ENCODE measurements around the gene GNA15.
"Not testable (repeated sequence)": the region's sequence is repeated elsewhere in the genome, so short reads cannot be mapped to it uniquely, and the experiment has no call there.

Gene GNA15

GRCh38 chr19:3135961-3136683 lies at the start of gene GNA15:
Gene GNA15 (plus strand): TSS chr19:3136033. CDS start chr19:3136451, 418 bp downstream.
- no peak for DNase-seq

DNA sequence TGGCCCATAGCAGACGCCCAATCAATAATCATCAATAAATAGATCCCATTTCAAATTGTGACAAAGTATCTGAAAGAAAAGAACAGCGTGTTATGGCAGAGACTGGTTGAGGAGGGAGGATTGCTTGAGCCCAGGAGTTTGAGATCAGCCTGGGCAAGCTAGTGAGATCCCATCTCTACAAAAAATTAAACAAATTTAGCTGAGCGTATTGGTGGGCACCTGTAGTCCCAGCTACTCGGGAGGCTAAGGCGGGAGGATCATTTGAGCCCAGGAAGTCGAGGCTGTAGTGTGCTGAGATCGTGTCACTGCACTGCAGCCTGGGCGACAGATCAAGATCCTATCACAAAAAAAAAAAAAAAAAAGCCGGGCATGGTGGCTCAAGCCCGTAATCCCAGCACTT lies 48.1 kb upstream of the GNA15 start:
- DNase-seq: no peak

- DNase-seq: not testable (repeated sequence)
Observed at GRCh38 chr19:3089299-3089855, 46.5 kb upstream of the GNA15 start.

GRCh38 chr19:3094601-3095440 lies 41.0 kb upstream of the GNA15 start:
- DNase-seq: no peak

DNA sequence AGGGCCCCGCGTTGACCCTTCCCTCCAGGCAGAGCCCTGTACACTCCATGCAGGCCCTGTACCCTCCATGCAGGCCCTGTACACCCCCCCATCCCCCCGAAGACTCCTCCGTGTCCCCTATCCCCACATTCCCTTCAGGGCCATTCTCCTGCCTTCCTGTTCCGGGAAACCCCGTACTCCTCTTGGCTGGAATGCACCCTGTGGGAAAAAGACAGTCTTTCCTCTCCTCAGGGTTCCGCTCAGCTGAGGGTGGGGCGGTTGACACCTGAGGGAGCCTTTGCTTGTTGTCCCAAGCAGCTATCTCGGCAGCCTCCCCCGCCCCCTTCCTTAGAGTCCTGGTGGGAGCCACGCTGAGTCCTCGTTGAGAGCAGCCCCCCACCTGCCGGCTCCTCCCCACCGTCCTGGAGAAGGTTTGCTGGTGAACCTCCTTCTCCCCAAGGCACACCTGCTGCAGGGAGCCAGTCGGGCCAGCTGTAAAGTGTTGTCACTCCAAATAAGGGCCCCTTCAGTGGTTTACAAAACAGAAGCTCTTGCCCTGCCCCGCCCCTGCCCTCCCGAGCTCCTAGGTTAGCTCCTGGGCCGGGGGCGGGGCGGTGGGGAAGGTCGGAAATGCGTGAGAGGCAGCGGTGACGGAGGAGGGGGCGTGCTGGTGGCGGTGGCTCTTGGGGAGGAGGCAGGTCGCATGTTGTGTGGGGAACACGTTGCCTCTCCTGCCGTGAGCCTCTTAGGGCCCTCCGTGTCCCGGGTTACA lies 40.2 kb upstream of the GNA15 start:
- DNase-seq: no peak

- DNase-seq: no peak
Observed at GRCh38 chr19:3096267-3096901, 39.4 kb upstream of the GNA15 start.

- no peak for DNase-seq
Observed at GRCh38 chr19:3096902-3097326, 38.9 kb upstream of the GNA15 start.

DNA sequence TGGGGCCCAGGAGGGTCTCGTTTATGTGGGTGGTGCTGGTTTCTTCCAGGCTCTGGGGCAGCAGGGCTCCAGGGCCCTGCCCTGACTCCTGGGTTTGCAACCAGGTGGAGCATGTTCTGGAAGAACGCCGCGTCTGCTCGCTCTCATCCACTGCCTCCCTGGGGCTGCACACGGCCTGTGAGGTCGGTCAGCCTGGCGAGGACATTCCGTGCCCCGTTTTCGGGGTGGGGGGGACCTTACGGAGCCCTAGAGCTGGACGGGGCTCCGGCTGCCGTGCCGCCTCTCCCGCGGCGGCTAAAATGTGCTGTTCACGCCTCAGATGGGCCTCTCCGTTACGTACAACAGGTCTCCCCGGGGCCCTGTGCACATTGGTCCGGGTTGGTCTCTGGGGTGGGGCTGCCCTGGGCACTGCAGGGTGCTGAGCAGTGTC lies 38.4 kb upstream of the GNA15 start:
- no peak for DNase-seq

DNA sequence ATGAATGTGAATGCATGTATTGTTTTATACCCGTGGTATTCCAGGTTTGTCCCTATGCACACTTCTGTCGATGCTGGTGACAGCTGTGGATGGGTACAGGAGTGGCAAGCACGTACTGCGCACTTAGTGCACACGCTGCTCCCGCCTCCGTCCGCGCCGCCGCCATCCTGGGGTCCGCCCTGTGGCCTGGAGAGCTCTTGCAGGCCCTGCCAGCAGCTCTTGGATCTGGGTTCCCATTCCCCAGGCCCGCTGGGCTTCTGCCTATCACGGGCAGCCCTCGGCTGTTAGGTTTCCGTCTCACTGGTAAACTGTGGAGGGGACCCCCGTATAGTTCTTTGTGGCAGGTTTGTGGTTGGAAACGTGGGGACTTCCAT lies 37.7 kb upstream of the GNA15 start:
- DNase-seq: no peak

GRCh38 chr19:3098515-3099346 lies 37.1 kb upstream of the GNA15 start:
- no peak for DNase-seq

DNA sequence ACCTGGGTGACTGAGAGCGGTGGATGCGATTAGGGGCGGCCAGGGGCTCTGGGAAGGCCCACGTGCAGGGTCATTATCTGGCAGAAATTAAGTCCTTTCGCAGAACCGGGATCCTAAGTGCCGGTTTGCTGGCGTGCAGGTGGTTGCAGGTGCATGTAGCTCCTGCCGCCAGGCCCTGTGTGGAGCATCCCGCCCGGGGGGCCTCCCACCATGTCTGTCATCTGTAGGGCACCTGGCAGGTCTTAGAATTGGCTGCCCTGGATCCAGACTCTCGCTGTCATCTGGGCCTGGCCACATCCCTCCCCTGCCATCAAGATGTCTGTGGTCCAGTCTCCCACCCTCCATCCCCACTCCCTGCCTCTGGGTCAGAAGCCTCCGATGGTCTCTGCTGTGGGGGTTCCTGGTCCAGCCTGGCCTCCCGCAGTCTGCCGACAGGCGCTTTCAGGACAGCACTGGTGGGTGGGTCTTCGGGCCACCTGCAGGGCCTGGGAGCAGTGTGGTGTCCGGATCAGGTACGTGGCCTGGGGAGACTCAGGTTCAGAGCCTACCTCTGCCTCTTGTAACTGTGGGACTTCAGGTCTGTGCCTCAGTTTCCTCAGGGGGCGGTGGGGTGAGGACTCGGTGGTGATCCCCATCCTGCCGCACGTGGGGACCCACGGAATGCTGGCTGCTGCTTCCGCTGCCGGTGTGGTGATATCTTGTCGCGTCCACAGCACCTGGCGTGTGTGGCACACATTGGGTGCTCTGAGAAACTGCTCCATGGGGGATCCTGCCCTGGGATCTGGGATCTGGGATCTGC lies 36.3 kb upstream of the GNA15 start:
- no peak for DNase-seq

DNA sequence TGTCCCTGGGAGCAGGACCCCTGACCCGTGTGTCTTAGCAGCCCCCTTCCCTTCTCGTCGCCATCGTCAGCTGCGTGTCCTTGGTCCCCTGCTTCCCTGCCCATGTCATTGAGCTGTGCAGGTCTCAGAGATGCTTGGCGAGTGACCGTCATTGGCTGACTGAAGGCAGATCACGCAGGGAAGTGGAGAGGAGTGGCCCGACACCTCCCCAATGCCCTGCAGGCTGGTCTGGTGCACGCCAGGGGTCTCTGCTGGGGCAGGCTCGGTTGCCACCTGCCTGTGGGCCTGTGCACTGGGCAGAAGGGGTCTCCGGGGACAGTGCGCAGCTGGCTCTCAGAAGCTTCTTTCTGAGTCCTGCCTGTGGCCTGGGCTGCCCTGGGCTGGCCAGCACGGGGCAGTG lies 35.5 kb upstream of the GNA15 start:
- DNase-seq: no peak

- DNase-seq: no peak
Observed at GRCh38 chr19:3100747-3101730, 34.8 kb upstream of the GNA15 start.

- no peak for DNase-seq
Observed at GRCh38 chr19:3102239-3103140, 33.3 kb upstream of the GNA15 start.

DNA sequence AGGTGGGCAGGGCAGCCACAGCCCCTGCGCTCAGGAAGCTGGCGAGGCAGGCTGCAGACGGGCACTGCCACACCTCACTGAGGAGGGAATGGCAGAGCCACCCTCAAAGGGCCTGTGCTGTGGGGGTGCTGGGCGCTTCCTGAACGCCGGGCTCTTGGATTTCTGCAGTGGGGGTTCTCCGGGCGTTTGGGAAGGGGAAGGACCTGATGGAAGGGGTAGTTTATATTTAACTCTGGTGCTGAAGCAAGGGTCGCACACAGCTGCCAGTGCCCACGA lies 31.2 kb upstream of the GNA15 start:
- DNase-seq: no peak

GRCh38 chr19:3105641-3106508 lies 30.0 kb upstream of the GNA15 start:
- no peak for DNase-seq

- DNase-seq: no peak
Observed at GRCh38 chr19:3106509-3107141, 29.2 kb upstream of the GNA15 start.
